Measurements from ENCODE around the gene PCSK5. TPM values are rescaled to one million over a fixed set of nuclear protein-coding genes. Genes with fewer than 3 reads are reported as not detected.

The PCSK5 gene
- total RNA-seq, 2 experiments from 2014 or later = 0.76 TPM; not detected in 1

- no peaks in the 10 kb centered on the region for H3K79me2 ChIP-seq (ENCODE audit: insufficient read depth, low read depth, low read length)
- POLR2A ChIA-PET = no interaction called here
- TF ChIP-seq EZH2phosphoT487 (IDR thresholded peaks at IDR 0.05; ENCODE audit: borderline replicate concordance, low read depth, low read length) = no peak
- no peak for TF ChIP-seq CTCF (conservative IDR thresholded peaks at IDR 0.05; ENCODE audit: low read length)
- H3K9me2 ChIP-seq (ENCODE audit: insufficient read depth, low read length) = no peaks in the 10 kb centered on the region
- H3K4me2 ChIP-seq (ENCODE audit: low read length) = no peak overlapping the region
- H3K36me3 ChIP-seq (ENCODE audit: insufficient read depth, low read length) = no peaks in the 10 kb centered on the region
- no peaks in the 10 kb centered on the region for H3K9me3 ChIP-seq (ENCODE audit: low read length)
- DNase-seq (ENCODE audit: low spot score) = no peak
- no peak overlapping the region for H3K27ac ChIP-seq (ENCODE audit: low read depth, low read length, poor library complexity, severe bottlenecking)
- no peak overlapping the region for H3K4me3 ChIP-seq (ENCODE audit: low read depth, low read length, poor library complexity, severe bottlenecking)
- no peaks in the 10 kb centered on the region for H3K4me1 ChIP-seq (ENCODE audit: insufficient read depth, low read length, poor library complexity, severe bottlenecking)
- CTCF ChIA-PET (ENCODE audit: unreplicated experiment) = no interaction called here
- H2AFZ ChIP-seq (ENCODE audit: low read length) = no peak overlapping the region
- intact Hi-C loops (cut with micrococcal nuclease; ENCODE audit: unreplicated experiment) = no loop called here
- no TSS peak for BruUV-seq (replicated peaks)
- no peaks in the 10 kb centered on the region for H4K20me1 ChIP-seq (ENCODE audit: insufficient read depth, low read length)
Measured at GRCh38 chr9:76114144-76114543, 223.7 kb downstream of the PCSK5 start.

- BruUV-seq (replicated peaks) = no TSS peak
- Histone ChIP-seq H3K4me2 (ENCODE audit: low read length) (no peak overlapping the region), H3K27ac (ENCODE audit: low read depth, low read length, poor library complexity, severe bottlenecking) (no peak overlapping the region), H3K4me1 (ENCODE audit: insufficient read depth, low read length, poor library complexity, severe bottlenecking) (no peaks in the 10 kb centered on the region), H3K4me3 (ENCODE audit: low read depth, low read length, poor library complexity, severe bottlenecking) (no peak overlapping the region), H4K20me1 (ENCODE audit: insufficient read depth, low read length) (no peaks in the 10 kb centered on the region), H3K9me3 (ENCODE audit: low read length) (no peaks in the 10 kb centered on the region), H3K36me3 (ENCODE audit: insufficient read depth, low read length) (no peaks in the 10 kb centered on the region), H2AFZ (ENCODE audit: low read length) (no peak overlapping the region), H3K9me2 (ENCODE audit: insufficient read depth, low read length) (no peaks in the 10 kb centered on the region), H3K79me2 (ENCODE audit: insufficient read depth, low read depth, low read length) (no peaks in the 10 kb centered on the region)
- CTCF ChIA-PET (ENCODE audit: unreplicated experiment) = no interaction called here
- POLR2A ChIA-PET = interaction anchor here (0.7 kb wide), 1 partner anchor 9 kb away, joined by 3 read pairs; no protein-coding TSS in a partner anchor
- intact Hi-C loops (cut with micrococcal nuclease; ENCODE audit: unreplicated experiment) = no loop called here
- TF ChIP-seq CTCF (conservative IDR thresholded peaks at IDR 0.05; ENCODE audit: low read length) (no peak), EZH2phosphoT487 (IDR thresholded peaks at IDR 0.05; ENCODE audit: borderline replicate concordance, low read depth, low read length) (no peak)
- DNase-seq (ENCODE audit: low spot score) = no peak
Measured at GRCh38 chr9:76115396-76115795, 224.9 kb downstream of the PCSK5 start.

GRCh38 chr9:76115982-76116646 lies 225.6 kb downstream of the PCSK5 start:
- DNase-seq (ENCODE audit: low spot score) = no peak
- TF ChIP-seq CTCF (conservative IDR thresholded peaks at IDR 0.05; ENCODE audit: low read length) (no peak), EZH2phosphoT487 (IDR thresholded peaks at IDR 0.05; ENCODE audit: borderline replicate concordance, low read depth, low read length) (no peak)
- H2AFZ ChIP-seq (ENCODE audit: low read length) = no peak overlapping the region
- intact Hi-C loops (cut with micrococcal nuclease; ENCODE audit: unreplicated experiment) = no loop called here
- no peak overlapping the region for H3K27ac ChIP-seq (ENCODE audit: low read depth, low read length, poor library complexity, severe bottlenecking)
- H3K4me1 ChIP-seq (ENCODE audit: insufficient read depth, low read length, poor library complexity, severe bottlenecking) = no peaks in the 10 kb centered on the region
- no peaks in the 10 kb centered on the region for H3K9me3 ChIP-seq (ENCODE audit: low read length)
- H4K20me1 ChIP-seq (ENCODE audit: insufficient read depth, low read length) = no peaks in the 10 kb centered on the region
- POLR2A ChIA-PET = no interaction called here
- no peak overlapping the region for H3K4me3 ChIP-seq (ENCODE audit: low read depth, low read length, poor library complexity, severe bottlenecking)
- no peaks in the 10 kb centered on the region for H3K9me2 ChIP-seq (ENCODE audit: insufficient read depth, low read length)
- no peak overlapping the region for H3K4me2 ChIP-seq (ENCODE audit: low read length)
- CTCF ChIA-PET (ENCODE audit: unreplicated experiment) = no interaction called here
- H3K79me2 ChIP-seq (ENCODE audit: insufficient read depth, low read depth, low read length) = no peaks in the 10 kb centered on the region
- no TSS peak for BruUV-seq (replicated peaks)
- H3K36me3 ChIP-seq (ENCODE audit: insufficient read depth, low read length) = no peaks in the 10 kb centered on the region

Measured in OCI-LY7 (cell line).